Activated naive CD4-positive, alpha-beta T cell treated with anti-CD3 and anti-CD28 coated beads for 36 hours (primary cell): ENCODE data around the gene USP4. TPM values are rescaled to one million over a fixed set of nuclear protein-coding genes. Genes with fewer than 3 reads are reported as not detected.
A peak's percentile ranks its signal among the peaks of the same experiment; 100 is the strongest.
"Not testable (repeated sequence)": the region's sequence is repeated elsewhere in the genome, so short reads cannot be mapped to it uniquely, and the experiment has no call there.

Experiments used
- CTCF ChIA-PET: fragments of 350-600 bp; sonication (Branson Sonifier 250); formaldehyde crosslinking; loops from one replicate; lab custom pipeline; 2021; ENCODE audit warnings: antibody characterized with exemption; lab: Charles Lee
- DNase-seq: peaks from one replicate; pipeline ENCODE4 v3.0.0-alpha.2; 2020
- H3K27ac Mint-ChIP-seq: one replicate; pipeline ENCODE4 v1.8.0; 2021; ENCODE audit warnings: mild to moderate bottlenecking, mixed read lengths
- H3K27me3 Mint-ChIP-seq: one replicate; pipeline ENCODE4 v1.8.0; 2021; ENCODE audit warnings: low read depth, mixed read lengths
- H3K36me3 Mint-ChIP-seq: one replicate; pipeline ENCODE4 v1.8.0; 2021; ENCODE audit warnings: low read depth, mixed read lengths
- H3K4me1 Mint-ChIP-seq: one replicate; pipeline ENCODE4 v1.8.0; 2021; ENCODE audit warnings: low read depth, mixed read lengths
- H3K4me3 Mint-ChIP-seq: one replicate; pipeline ENCODE4 v1.8.0; 2021; ENCODE audit warnings: mild to moderate bottlenecking, moderate library complexity, mixed read lengths
- H3K9me3 Mint-ChIP-seq: one replicate; pipeline ENCODE4 v1.8.0; 2021; ENCODE audit warnings: mixed read lengths
- intact Hi-C: fragments of 100-400 bp; cut with micrococcal nuclease; formaldehyde crosslinking; loops from one replicate; pipeline ENCODE4 v1.15.1; 2023
- total RNA-seq, 2 experiments: library from RNA; stranded (reverse); gene quantifications; one replicate each; pipeline ENCODE4 v1.2.3, GENCODE V29; 2021

The USP4 gene
- total RNA-seq, 2 experiments from 2014 or later: 68.0 to 69.7 TPM

DNA sequence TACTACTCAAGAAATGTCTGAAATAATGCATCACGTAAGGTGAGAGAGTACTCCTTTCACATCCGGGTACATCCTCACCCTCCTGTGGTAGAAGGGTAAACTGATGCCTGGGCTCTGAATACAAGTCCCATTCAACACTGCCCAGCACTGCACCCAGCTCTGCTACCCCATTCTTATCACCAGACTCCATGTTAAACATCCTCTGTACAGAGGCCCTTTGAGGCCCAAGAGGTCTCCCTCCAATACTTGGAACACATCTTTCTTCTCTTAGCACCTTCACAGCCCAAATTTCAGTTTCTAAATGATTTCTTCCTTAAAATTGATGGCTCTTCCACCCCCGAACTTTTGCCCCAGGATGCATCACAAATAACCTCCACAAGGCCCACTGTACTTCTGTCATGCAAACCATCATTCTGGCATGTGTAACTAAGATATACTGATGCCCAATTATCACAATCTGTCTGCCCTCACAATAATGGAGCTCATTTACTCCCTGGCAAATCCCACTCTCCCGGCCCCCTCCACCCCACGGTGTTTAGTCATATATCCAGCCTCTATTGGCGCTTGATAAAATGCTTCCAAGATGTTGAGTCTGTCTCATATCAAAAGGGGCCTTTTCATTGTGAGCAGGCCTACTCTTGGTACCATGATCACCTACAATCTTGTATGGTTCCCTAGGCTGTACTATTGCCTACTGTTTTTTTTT lies 30.9 kb upstream of the USP4 start:
- intact Hi-C loops: no loop called here
- Mint-ChIP-seq H3K27me3 (no peaks in the 10 kb centered on the region), H3K9me3 (no peaks in the 10 kb centered on the region), H3K36me3 (peaks cover 45% of the 10 kb centered on the region), H3K4me3 (no peak overlapping the region), H3K27ac (peak overlapping the region; percentile 67), H3K4me1 (peaks cover 14% of the 10 kb centered on the region)
- CTCF ChIA-PET: no interaction called here
- no peak for DNase-seq

DNA sequence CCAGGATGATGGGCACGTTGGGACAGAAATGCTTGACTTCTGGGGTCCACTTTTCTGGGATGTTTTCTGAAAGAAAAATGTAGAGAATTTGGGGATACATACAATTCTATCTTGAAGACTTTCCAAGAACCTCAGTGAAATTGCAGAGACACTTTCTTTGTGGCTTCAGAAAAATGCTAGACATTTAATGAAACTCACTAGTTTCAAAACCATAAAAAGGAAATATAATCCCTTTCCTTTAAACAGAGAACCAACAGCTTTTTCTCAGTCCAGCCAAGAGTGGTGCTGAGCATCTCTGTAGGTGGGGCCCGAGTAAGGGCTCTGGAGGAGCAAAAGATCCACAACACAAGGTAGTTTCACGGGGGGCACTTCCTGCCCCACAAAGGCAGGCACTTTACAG lies 22.7 kb upstream of the USP4 start:
- intact Hi-C loops: no loop called here
- DNase-seq: no peak
- Mint-ChIP-seq H3K4me1 (peaks cover 13% of the 10 kb centered on the region), H3K9me3 (no peaks in the 10 kb centered on the region), H3K27me3 (no peaks in the 10 kb centered on the region), H3K27ac (peak overlapping the region; percentile 75), H3K4me3 (no peak overlapping the region), H3K36me3 (peaks cover 53% of the 10 kb centered on the region)
- CTCF ChIA-PET: interaction anchor here (0.7 kb wide), 1 partner anchor 24 kb away, joined by 4 read pairs; no protein-coding TSS in a partner anchor

DNA sequence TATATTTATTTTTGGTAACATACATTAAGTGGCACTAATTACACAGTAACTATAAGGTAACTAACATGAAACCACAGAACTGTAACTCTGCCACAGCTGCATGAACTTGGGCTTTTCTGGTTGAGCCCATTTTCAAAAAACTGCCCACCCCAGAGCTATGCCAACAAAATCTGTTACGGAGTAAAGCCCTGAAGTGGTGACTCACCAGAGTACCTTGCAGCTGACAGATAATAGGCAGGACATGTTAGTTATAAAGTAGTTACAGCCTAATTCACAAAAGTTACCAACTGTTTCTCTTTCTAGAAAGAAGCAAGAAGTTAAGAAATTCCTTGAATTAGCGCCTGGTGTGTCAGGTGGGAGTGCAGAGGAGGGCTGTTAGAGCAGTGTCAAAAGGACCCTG lies 19.8 kb upstream of the USP4 start:
- Mint-ChIP-seq H3K36me3 (peaks cover 55% of the 10 kb centered on the region), H3K9me3 (no peaks in the 10 kb centered on the region), H3K27me3 (no peaks in the 10 kb centered on the region), H3K4me3 (peak overlapping the region; percentile 92), H3K27ac (peak overlapping the region; percentile 94), H3K4me1 (peaks cover 26% of the 10 kb centered on the region)
- no peak for DNase-seq
- intact Hi-C loops: loop anchor here (5.0 kb wide), 1 partner anchor 337 kb away; the partner anchor contains the start of gene NDUFAF3
- CTCF ChIA-PET: interaction anchor here (1.0 to 1.7 kb wide), 4 partner anchors 14 to 90 kb away, joined by 3 to 13 read pairs (median 7); partner anchors contain the start of gene USP4

DNA sequence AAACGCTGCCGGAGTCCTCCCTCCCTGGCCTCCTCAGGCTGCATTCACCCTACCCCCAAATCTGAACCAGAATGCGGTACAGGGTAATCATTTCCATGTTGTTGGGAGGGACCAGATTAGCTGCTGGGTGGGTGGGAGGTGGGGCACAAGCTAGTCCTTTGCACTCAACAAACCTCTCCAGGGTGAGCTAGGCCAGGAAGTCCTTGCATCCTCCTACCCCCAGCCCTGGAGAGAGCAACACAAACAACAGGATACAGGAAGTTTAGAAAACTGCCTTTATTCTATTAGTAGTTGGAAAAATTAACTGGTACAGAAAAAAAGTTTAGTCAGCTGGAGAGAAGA lies 19.0 kb upstream of the USP4 start:
- DNase-seq: peak; percentile 52
- peak overlapping the region; percentile 94 for H3K27ac Mint-ChIP-seq
- peak overlapping the region; percentile 92 for H3K4me3 Mint-ChIP-seq
- no peaks in the 10 kb centered on the region for H3K9me3 Mint-ChIP-seq
- CTCF ChIA-PET: interaction anchor here (0.6 to 1.7 kb wide), 5 partner anchors 14 to 443 kb away, joined by 3 to 13 read pairs (median 5); partner anchors contain the start of gene USP4
- intact Hi-C loops: loop anchor here (1.0 to 5.0 kb wide), 5 partner anchors 18 to 337 kb away; partner anchors contain the start of genes NDUFAF3, TCTA and USP4
- H3K36me3 Mint-ChIP-seq: peaks cover 56% of the 10 kb centered on the region
- peaks cover 25% of the 10 kb centered on the region for H3K4me1 Mint-ChIP-seq
- no peaks in the 10 kb centered on the region for H3K27me3 Mint-ChIP-seq

DNA sequence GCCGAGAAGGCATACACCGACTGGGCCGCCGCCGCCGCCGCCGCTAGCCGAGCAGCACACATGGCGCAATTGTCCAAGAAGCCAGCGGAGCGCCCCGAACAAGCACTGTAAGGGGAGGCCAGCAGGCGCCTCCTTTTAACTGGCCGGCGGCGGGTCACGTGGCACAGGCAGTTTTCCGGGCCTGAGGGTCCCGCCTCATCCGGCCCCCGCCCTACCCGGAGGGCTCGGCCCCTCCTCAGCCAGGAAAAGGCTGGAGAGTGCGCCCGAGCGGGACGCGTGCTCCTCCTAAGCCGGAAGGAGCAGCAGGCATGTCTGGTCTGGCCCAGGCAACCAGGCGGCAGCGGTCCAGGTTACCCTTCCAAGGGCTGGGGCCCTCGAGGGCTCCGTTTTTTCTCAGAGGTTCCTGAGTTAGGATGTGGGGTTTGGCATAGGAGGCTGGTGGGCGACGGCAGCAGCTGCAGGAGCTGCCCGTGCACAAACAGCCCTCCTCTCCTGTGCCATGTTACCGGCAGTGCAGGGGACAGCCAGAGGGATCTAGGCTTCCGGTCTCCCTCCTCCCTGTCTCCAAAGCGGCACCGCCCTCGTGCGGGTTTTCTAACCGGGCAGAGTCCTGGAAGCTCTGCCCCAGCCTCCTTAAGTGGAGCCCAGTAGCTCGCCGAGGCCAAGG lies 18.5 kb upstream of the USP4 start, which contains the start of gene GPX1:
TSS of gene GPX1 (minus strand) at position 137 of the 667 bp plus-strand sequence. CDS start at position 62, 75 bp downstream.
- no peaks in the 10 kb centered on the region for H3K9me3 Mint-ChIP-seq
- no peaks in the 10 kb centered on the region for H3K27me3 Mint-ChIP-seq
- DNase-seq: peak; percentile 93
- H3K36me3 Mint-ChIP-seq: peaks cover 54% of the 10 kb centered on the region
- intact Hi-C loops: loop anchor here (1.0 to 5.0 kb wide), 5 partner anchors 18 to 336 kb away; partner anchors contain the start of genes NDUFAF3, TCTA and USP4
- peak within 1 kb of the TSS; percentile 94 for H3K27ac Mint-ChIP-seq
- peak within 1 kb of the TSS; percentile 92 for H3K4me3 Mint-ChIP-seq
- H3K4me1 Mint-ChIP-seq: peaks cover 23% of the 10 kb centered on the region
- CTCF ChIA-PET: interaction anchor here (0.6 to 1.7 kb wide), 5 partner anchors 13 to 443 kb away, joined by 3 to 13 read pairs (median 9); partner anchors contain the start of gene USP4

DNA sequence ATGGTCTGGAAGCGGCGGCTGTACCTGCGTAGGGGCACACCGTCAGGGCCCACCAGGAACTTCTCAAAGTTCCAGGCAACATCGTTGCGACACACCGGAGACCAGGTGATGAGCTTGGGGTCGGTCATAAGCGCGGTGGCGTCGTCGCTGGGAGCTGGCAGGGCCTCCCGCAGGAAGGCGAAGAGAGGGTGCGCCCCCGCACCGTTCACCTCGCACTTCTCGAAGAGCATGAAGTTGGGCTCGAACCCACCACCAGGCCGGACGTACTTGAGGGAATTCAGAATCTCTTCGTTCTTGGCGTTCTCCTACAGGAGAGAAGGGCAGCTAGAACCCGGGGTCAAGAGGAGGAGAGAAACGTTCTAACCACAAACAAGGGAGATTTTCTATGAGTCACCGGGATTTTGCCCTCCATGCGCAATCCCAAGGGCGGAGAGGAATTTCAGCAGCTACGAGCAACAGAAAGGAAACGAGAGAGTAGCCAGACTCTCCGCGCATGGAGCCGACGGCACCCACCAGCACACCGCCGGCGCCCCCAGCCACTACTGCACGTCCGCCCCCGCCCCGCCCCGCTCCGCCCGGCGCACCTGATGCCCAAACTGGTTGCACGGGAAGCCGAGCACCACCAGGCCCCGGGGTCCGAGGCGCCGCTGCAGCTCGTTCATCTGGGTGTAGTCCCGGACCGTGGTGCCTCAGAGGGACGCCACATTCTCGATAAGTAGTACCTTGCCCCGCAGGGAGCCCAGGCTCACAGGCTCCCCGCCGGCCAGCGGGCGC lies 17.8 kb upstream of the USP4 start:
- peak; percentile 66 for DNase-seq
- Mint-ChIP-seq H3K4me1 (peaks cover 20% of the 10 kb centered on the region), H3K4me3 (peak overlapping the region; percentile 92), H3K27ac (peak overlapping the region; percentile 94), H3K36me3 (peaks cover 51% of the 10 kb centered on the region)
- not testable (repeated sequence) for H3K9me3 Mint-ChIP-seq, H3K27me3 Mint-ChIP-seq
- CTCF ChIA-PET: interaction anchor here (1.1 to 1.7 kb wide), 3 partner anchors 14 to 92 kb away, joined by 9 to 13 read pairs (median 11); partner anchors contain the start of gene USP4
- intact Hi-C loops: loop anchor here (1.0 to 5.0 kb wide), 5 partner anchors 17 to 335 kb away; partner anchors contain the start of genes NDUFAF3, TCTA and USP4

DNA sequence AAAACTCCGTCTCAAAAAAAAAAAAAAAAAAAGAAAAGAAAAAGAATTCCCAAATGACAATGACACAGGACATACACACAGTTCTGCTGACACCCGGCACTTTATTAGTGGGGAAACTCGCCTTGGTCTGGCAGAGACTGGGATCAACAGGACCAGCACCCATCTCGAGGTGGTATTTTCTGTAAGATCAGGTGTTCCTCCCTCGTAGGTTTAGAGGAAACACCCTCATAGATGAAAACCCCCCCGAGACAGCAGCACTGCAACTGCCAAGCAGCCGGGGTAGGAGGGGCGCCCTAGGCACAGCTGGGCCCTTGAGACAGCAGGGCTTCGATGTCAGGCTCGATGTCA lies 17.2 kb upstream of the USP4 start:
- Mint-ChIP-seq H3K27ac (peak overlapping the region; percentile 94), H3K4me3 (peak overlapping the region; percentile 92), H3K4me1 (peaks cover 20% of the 10 kb centered on the region), H3K36me3 (peaks cover 45% of the 10 kb centered on the region)
- not testable (repeated sequence) for H3K9me3 Mint-ChIP-seq, DNase-seq, H3K27me3 Mint-ChIP-seq
- CTCF ChIA-PET: interaction anchor here (1.1 to 1.5 kb wide), 2 partner anchors 14 to 17 kb away, joined by 9 to 11 read pairs; partner anchors contain the start of gene USP4
- intact Hi-C loops: loop anchor here (5.0 kb wide), 1 partner anchor 335 kb away; the partner anchor contains the start of gene NDUFAF3

DNA sequence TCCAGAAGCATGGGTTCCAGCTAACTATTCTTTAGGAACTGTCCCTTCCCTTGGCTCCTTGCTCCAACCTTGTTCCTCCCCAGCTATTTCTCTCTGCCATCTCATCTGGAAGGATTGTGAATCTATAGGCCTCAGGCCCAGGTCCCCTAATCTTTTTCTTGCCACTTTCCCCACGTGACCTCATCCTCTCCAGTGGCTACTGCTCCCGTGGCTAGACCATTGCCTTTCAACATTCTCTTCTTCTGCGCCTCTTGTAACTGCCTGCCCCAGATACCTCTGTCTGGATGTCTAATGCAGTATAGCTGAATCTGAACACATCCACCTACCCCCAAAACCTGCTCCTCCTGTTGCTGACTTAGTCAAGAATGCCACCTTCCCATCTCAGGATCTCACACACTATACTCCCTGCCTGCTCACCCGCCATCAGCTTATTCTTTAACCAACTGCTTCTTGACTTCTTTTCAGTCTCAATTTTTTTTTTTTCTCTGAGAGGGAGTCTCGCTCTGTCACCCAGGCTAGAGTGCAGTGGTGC lies 13.1 kb upstream of the USP4 start:
- Mint-ChIP-seq H3K4me3 (no peak overlapping the region), H3K4me1 (peaks cover 13% of the 10 kb centered on the region), H3K9me3 (no peaks in the 10 kb centered on the region), H3K27me3 (no peaks in the 10 kb centered on the region), H3K36me3 (peaks cover 21% of the 10 kb centered on the region), H3K27ac (no peak overlapping the region)
- CTCF ChIA-PET: interaction anchor here (0.6 to 1.9 kb wide), 4 partner anchors 13 to 96 kb away, joined by 3 to 8 read pairs (median 4); partner anchors contain the start of gene USP4
- intact Hi-C loops: no loop called here
- DNase-seq: no peak

DNA sequence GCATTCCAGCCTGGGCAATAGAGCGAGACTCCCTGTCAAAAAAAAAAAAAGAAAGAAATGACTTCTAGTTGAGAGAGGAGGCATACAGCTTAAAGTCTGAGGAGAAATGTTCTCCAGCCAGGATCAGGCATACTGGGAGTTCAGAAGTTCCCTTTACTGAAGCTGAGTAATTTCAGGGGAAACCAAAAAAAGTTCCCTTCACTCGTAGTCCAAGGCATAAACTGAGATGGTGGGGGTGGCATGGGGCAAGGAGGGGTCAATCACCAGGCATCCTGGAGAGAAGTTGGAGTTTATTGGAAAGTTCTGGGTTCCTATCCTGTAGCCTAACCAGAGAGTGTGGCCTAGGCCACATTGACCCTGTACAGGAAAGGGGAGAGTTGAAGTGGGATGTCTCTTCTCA lies 12.4 kb upstream of the USP4 start:
- no peaks in the 10 kb centered on the region for H3K9me3 Mint-ChIP-seq
- H3K4me3 Mint-ChIP-seq: no peak overlapping the region
- no peaks in the 10 kb centered on the region for H3K27me3 Mint-ChIP-seq
- peaks cover 13% of the 10 kb centered on the region for H3K4me1 Mint-ChIP-seq
- peaks cover 16% of the 10 kb centered on the region for H3K36me3 Mint-ChIP-seq
- CTCF ChIA-PET: interaction anchor here (1.2 to 1.9 kb wide), 2 partner anchors 12 to 97 kb away, joined by 4 to 8 read pairs; partner anchors contain the start of gene USP4
- DNase-seq: no peak
- intact Hi-C loops: no loop called here
- H3K27ac Mint-ChIP-seq: no peak overlapping the region

DNA sequence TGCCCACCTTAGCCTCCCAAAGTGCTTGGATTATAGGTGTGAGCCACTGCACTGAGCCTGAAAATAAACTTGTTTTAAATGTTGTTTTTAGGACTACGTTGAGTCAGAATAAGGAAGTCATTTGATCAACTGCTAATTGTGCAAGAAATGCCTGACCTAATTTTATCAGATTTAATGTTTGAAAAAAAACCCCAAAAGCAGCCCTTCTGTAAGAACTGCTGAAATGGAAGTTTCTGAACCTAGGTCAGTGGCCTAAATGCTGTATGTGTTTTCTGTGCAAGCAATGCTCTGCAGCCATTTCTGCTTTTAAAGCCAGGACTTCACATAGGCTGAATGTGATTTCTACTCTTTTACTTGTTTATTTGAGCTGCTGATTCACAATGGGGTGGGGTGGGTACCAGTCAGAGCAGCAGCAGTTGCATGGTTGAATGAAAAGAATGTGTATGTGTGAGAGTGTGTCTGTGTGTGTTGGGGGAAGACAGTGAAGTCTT lies 11.7 kb upstream of the USP4 start:
- no peaks in the 10 kb centered on the region for H3K27me3 Mint-ChIP-seq
- no peak overlapping the region for H3K27ac Mint-ChIP-seq
- CTCF ChIA-PET: interaction anchor here (1.1 kb wide), 1 partner anchor 11 kb away, joined by 4 read pairs; no protein-coding TSS in a partner anchor
- DNase-seq: no peak
- H3K4me3 Mint-ChIP-seq: no peak overlapping the region
- intact Hi-C loops: no loop called here
- H3K9me3 Mint-ChIP-seq: no peaks in the 10 kb centered on the region
- peaks cover 14% of the 10 kb centered on the region for H3K36me3 Mint-ChIP-seq
- H3K4me1 Mint-ChIP-seq: peaks cover 8% of the 10 kb centered on the region
